NCI-H187 treated with DMSO at 0.1 percent for 48 hours (cell line): ENCODE measurements around the gene DGKH.
"Not testable (repeated sequence)": the region's sequence is repeated elsewhere in the genome, so short reads cannot be mapped to it uniquely, and the experiment has no call there.

Source experiments
- DNase-seq: peaks from one replicate; lab custom pipeline; 2025; lab: John Stamatoyannopoulos, UW

The DGKH gene

DNA sequence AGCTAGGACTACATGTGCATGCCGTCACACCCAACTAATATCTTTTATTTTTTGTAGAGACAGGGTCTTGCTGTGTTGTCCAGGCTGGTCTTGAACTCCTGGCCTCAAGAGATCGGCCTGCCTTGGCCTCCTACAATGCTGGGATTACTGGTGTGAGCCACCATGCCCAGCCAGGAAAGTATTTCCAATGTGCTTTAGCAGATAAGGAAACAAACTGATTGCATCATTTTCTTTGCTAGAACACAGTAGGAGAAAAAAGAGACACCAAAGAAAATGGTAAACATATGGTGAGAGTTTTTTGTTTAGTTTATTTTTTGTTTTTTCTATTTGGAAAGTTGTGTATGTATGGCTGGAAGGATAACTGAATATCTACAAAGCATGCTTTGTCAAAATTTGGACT, 176.6 kb downstream of the DGKH start:
- DNase-seq, result no peak

DNA sequence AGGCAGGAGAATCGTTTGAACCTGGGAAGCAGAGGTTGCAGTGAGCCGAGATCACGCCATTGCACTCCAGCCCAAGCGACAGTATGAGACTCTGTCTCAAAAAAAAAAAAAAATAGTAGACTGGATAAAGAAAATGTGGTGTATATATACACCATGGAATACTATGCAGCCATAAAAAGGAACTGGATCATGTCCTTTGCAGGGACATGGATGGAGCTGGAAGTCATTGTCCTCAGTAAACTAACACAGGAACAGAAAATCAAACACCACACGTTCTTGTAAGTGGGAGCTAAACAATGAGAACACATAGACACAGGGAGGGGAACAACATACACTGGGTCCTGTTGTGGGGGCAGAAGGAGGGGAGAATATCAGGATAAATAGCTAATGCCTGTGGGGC, 178.3 kb downstream of the DGKH start:
- not testable (repeated sequence) for DNase-seq

- no peak for DNase-seq
Observed at GRCh38 chr13:42228527-42228926, 180.1 kb downstream of the DGKH start.

- DNase-seq, result no peak
Observed at GRCh38 chr13:42229287-42229686, 180.8 kb downstream of the DGKH start.

GRCh38 chr13:42232671-42233070, 184.2 kb downstream of the DGKH start:
- DNase-seq, result no peak

- DNase-seq, result no peak
Observed at GRCh38 chr13:42233726-42234125, 185.3 kb downstream of the DGKH start.

- DNase-seq, result no peak
Observed at GRCh38 chr13:42239161-42239560, 190.7 kb downstream of the DGKH start.

GRCh38 chr13:42239644-42240043, 191.2 kb downstream of the DGKH start:
- no peak for DNase-seq

GRCh38 chr13:42246541-42246940, 198.1 kb downstream of the DGKH start:
- no peak for DNase-seq

- DNase-seq, result no peak
Observed at GRCh38 chr13:42247883-42248282, 199.4 kb downstream of the DGKH start.

- no peak for DNase-seq
Observed at GRCh38 chr13:42255886-42256285, 207.4 kb downstream of the DGKH start.

DNA sequence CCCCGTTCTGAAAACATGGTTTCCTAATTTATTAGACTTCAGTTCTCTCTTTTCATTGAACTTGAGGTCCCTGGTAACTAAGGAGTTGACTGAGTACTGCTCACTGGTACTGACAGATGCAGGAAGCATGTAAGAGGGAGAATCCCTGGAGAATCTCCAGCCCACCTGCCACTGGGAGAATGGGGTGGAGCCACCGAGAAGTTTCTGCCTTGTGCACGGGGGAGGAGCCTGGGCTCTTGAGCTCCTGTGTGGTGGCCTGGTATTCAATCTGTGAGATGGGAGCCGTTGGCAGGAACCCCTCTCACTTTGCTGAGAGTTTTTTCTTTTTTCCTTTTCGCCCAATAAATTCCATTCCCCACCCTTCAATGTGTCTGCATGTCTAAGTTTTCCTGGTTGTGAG, 210.3 kb downstream of the DGKH start:
- DNase-seq, result no peak

- DNase-seq, result no peak
Observed at GRCh38 chr13:42259515-42259914, 211.1 kb downstream of the DGKH start.

- no peak for DNase-seq
Observed at GRCh38 chr13:42260903-42261654, 212.6 kb downstream of the DGKH start.

GRCh38 chr13:42266473-42266872, 218.0 kb downstream of the DGKH start:
- DNase-seq, result no peak

DNA sequence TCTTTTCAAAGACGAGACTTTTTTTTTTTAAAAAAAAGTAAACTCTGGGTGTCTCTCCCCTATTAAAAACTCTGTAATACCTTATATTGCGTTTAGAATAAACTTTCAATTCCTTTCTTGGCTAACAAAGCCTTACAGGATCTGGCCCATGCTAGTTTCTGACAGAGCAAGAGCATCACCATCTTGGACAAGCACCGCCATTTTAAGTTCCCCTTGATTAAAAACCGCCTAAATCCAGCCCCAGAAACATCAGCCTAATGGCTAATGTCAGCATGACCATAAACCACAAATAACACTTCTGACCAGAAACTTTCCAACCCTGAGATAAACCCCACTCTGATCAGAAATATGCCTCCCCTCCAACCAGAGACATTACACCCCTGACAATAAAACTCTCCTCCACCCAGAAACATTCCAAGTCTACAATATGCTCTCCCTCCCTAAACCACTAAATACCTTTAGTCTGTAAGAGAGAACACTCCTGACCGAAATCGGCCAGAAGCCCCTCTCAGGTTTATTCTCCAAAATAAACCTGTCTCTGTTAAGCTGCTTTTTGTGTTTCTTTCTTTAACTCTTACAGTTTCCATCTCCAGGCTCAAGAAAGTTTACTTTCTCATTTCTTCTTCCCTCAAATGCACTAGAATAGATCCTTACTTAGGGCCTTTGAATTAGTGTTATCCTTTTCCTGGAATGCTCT, 221.9 kb downstream of the DGKH start:
- no peak for DNase-seq

DNA sequence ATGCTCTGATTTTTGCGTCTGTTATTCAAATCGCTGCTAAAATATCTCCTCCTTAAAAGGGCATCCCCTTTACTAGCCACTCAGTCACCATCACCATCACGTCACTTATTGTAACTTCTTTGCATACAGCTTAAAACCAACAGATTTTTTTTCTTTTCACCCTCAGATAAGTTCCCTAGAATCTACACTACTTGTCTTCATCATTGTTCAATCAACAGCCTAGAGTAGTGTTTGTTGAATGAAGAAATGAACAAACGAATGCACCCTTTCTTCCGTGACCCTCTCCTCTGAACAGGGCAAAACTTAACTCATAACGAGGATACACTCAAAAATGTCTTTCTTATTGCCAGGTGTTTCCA, 222.4 kb downstream of the DGKH start:
- no peak for DNase-seq

DNA sequence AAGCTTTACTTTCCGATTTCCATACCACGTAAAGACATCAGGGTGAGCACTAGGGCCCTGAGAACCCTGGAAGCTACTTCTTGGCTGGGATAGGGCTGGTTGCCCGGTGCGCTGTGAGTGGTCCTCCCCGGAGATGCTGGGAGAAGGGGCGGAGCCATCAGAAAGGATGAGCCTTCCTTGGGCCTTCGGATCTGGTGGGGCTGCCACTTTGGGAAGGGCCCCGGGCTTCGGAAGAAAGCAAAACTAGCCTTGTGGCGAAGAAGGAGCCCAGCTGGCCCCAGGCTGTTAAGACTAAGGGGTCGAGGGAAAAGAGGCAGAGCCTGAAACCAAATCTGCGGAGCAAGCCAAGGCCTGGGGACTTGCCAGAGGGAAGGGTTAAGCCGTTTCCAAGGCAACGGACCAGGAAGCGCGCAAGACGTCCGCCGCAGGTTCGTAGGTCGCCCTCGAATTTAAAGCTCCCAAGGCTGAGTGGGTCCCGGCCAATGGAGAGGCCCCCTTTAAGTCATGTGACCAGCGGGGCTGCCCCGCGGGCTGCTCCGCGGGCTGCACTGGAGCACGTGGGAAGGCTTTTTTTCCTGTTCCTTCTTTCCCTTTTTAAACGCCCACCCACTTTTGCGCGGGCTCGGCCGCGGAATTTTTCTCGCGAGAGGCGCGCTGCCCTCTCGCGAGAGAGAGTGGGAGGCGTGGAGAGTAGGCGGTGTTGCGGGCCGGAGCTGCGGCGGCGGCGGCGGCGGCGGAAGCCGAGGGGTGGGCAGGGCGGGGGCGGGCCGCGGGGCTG, 223.1 kb downstream of the DGKH start:
- DNase-seq, result peak; percentile 76

GRCh38 chr13:42272115-42272803, 223.8 kb downstream of the DGKH start, which contains the start of gene AKAP11:
TSS of gene AKAP11 (plus strand) at chr13:42272152. CDS start at chr13:42286349, 14,197 bp downstream.
- DNase-seq, result no peak

DNA sequence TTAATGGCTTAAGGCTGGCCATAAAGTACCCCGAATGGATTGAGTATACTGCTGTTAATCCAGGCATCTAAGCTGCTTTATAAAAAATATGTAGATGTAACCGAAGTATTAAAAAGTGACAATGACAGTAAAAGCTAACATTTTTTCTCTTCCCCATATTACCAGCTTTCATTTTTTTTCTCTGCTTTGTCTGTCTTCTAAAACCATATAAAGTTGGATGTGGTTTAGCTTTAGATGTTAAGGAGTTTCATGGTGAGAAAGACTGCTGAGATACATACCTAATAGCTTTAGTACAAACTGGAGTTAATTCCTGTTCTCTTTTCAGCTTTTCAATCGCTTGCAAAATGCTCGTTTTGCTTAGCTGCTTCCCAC, 224.3 kb downstream of the DGKH start:
- no peak for DNase-seq

DNA sequence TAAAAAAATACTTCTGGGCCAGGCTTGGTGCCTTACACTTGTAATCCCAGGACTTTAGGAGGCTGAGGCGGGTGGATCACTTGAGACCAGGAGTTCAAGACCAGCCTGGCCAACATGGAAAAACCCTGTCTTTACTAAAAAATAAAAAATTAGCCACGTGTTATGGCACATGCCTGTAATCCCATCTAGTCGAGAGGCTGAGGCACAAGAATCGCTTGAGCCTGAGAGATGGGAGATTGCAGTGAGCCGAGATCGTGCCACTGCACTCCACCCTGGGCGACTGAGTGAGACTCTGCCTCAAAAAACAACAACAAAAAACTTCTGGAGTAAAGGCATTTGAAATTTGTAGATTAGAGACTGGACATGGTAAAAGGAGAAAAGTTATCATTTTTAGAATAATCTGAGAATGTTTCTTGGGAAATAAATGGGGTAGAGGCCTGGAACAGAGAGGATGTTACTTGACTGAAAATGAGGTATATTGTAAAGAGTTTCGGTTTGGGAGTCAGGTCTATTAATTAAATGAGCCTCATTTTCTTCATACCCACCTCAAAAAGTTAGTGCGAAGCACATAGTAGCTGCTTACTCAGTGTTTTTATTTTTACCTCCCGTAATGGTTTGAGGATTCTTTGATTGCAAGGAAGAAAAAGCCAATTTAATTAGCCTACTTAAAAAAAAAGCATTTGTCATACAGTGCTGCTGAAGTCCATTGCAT, 226.1 kb downstream of the DGKH start:
- no peak for DNase-seq

- DNase-seq, result no peak
Observed at GRCh38 chr13:42275098-42275471, 226.6 kb downstream of the DGKH start.
